Measurements from ENCODE around the gene ACAP1.

The ACAP1 gene

GRCh38 chr17:7369825-7370224 is 33.5 kb downstream of the ACAP1 start:
- Histone ChIP-seq H3F3A (ENCODE audit: insufficient read depth, low read length) (no peaks in the 10 kb centered on the region), H3K9ac (ENCODE audit: low read length) (no peak overlapping the region), H3K27ac (ENCODE audit: low read depth, low read length, poor library complexity, severe bottlenecking) (no peak overlapping the region), H3K79me2 (ENCODE audit: insufficient read depth, low read length) (no peaks in the 10 kb centered on the region), H3K4me2 (ENCODE audit: low read length) (no peak overlapping the region), H2AFZ (ENCODE audit: low read length) (no peak overlapping the region), H3K4me1 (ENCODE audit: insufficient read depth, low read length, severe bottlenecking) (no peaks in the 10 kb centered on the region), H3K9me2 (ENCODE audit: low read depth, low read length) (no peaks in the 10 kb centered on the region), H3K36me3 (ENCODE audit: insufficient read depth, low read length) (no peaks in the 10 kb centered on the region), H3K9me3 (ENCODE audit: low read length) (no peaks in the 10 kb centered on the region), H3K4me3 (ENCODE audit: low read depth, low read length, poor library complexity, severe bottlenecking) (no peak overlapping the region), H3K27me3 (ENCODE audit: insufficient read depth, low read length) (no peaks in the 10 kb centered on the region), H4K20me1 (ENCODE audit: insufficient read depth, low read length) (no peaks in the 10 kb centered on the region)
- TF ChIP-seq EZH2 (IDR thresholded peaks at IDR 0.05; ENCODE audit: borderline replicate concordance, low read length) (no peak), CTCF (IDR thresholded peaks at IDR 0.05; ENCODE audit: low read length) (no peak)

- Histone ChIP-seq H3K36me3 (ENCODE audit: insufficient read depth, low read length) (no peaks in the 10 kb centered on the region), H4K20me1 (ENCODE audit: insufficient read depth, low read length) (no peaks in the 10 kb centered on the region), H3K27me3 (ENCODE audit: insufficient read depth, low read length) (no peaks in the 10 kb centered on the region), H3F3A (ENCODE audit: insufficient read depth, low read length) (no peaks in the 10 kb centered on the region), H3K27ac (ENCODE audit: low read depth, low read length, poor library complexity, severe bottlenecking) (no peak overlapping the region), H3K79me2 (ENCODE audit: insufficient read depth, low read length) (no peaks in the 10 kb centered on the region), H3K4me2 (ENCODE audit: low read length) (no peak overlapping the region), H3K4me3 (ENCODE audit: low read depth, low read length, poor library complexity, severe bottlenecking) (no peak overlapping the region), H3K9me3 (ENCODE audit: low read length) (no peaks in the 10 kb centered on the region), H2AFZ (ENCODE audit: low read length) (no peak overlapping the region), H3K4me1 (ENCODE audit: insufficient read depth, low read length, severe bottlenecking) (no peaks in the 10 kb centered on the region), H3K9me2 (ENCODE audit: low read depth, low read length) (no peaks in the 10 kb centered on the region), H3K9ac (ENCODE audit: low read length) (no peak overlapping the region)
- TF ChIP-seq EZH2 (IDR thresholded peaks at IDR 0.05; ENCODE audit: borderline replicate concordance, low read length) (no peak), CTCF (IDR thresholded peaks at IDR 0.05; ENCODE audit: low read length) (no peak)
These were observed 34.5 kb downstream of the ACAP1 start for GRCh38 chr17:7370853-7371252.

- no peaks in the 10 kb centered on the region for H3F3A ChIP-seq (ENCODE audit: insufficient read depth, low read length)
- no peak overlapping the region for H2AFZ ChIP-seq (ENCODE audit: low read length)
- no peaks in the 10 kb centered on the region for H3K4me1 ChIP-seq (ENCODE audit: insufficient read depth, low read length, severe bottlenecking)
- no peaks in the 10 kb centered on the region for H3K79me2 ChIP-seq (ENCODE audit: insufficient read depth, low read length)
- H3K36me3 ChIP-seq (ENCODE audit: insufficient read depth, low read length), result no peaks in the 10 kb centered on the region
- peaks cover 3% of the 10 kb centered on the region for H3K9me3 ChIP-seq (ENCODE audit: low read length)
- no peak for TF ChIP-seq EZH2 (IDR thresholded peaks at IDR 0.05; ENCODE audit: borderline replicate concordance, low read length)
- no peak for TF ChIP-seq CTCF (IDR thresholded peaks at IDR 0.05; ENCODE audit: low read length)
- no peak overlapping the region for H3K4me3 ChIP-seq (ENCODE audit: low read depth, low read length, poor library complexity, severe bottlenecking)
- H3K27me3 ChIP-seq (ENCODE audit: insufficient read depth, low read length), result no peaks in the 10 kb centered on the region; the same call in 1 of the 2 replicates
- H3K4me2 ChIP-seq (ENCODE audit: low read length), result no peak overlapping the region
- no peaks in the 10 kb centered on the region for H4K20me1 ChIP-seq (ENCODE audit: insufficient read depth, low read length)
- no peak overlapping the region for H3K9ac ChIP-seq (ENCODE audit: low read length)
- H3K27ac ChIP-seq (ENCODE audit: low read depth, low read length, poor library complexity, severe bottlenecking), result no peak overlapping the region
- H3K9me2 ChIP-seq (ENCODE audit: low read depth, low read length), result no peaks in the 10 kb centered on the region
These were observed 38.0 kb downstream of the ACAP1 start for GRCh38 chr17:7374353-7374752.
